ENCODE data around the gene COX6A2. TPM values are rescaled to one million over a fixed set of nuclear protein-coding genes. Genes with fewer than 3 reads are reported as not detected.

COX6A2 gene
- total RNA-seq, 1 experiment from 2014 or later = not detected

GRCh38 chr16:31436221-31437045 lies 8.3 kb upstream of the COX6A2 start:
- no peaks in the 10 kb centered on the region; the same call in 1 of the 2 replicates for H3K4me1 Mint-ChIP-seq
- peak; percentile 16; the same call in 1 of the 2 replicates for ATAC-seq
- POLR2A ChIA-PET = interaction anchor here (0.6 kb wide), 1 partner anchor 15 kb away, joined by 5 read pairs; no protein-coding TSS in a partner anchor

More at GRCh38 chr16:31436221-31437045, 8.3 kb upstream of the COX6A2 start:
- Mint-ChIP-seq H3K27ac (no peak overlapping the region), H3K27me3 (ENCODE audit: low read depth) (peaks cover 6% of the 10 kb centered on the region; the same call in 1 of the 2 replicates), H3K9me3 (no peaks in the 10 kb centered on the region), H3K36me3 (no peaks in the 10 kb centered on the region), H3K4me3 (no peak overlapping the region)
- no peak for DNase-seq (ENCODE audit: low spot score)
- CTCF ChIA-PET = interaction anchor here (1.0 to 1.6 kb wide), 4 partner anchors 15 to 234 kb away, joined by 3 to 6 read pairs (median 4); no protein-coding TSS in a partner anchor
- TF ChIP-seq ZNF219 (CRISPR knock-in tag; IDR thresholded peaks at IDR 0.05; ENCODE audit: borderline replicate concordance) (no peak), GABPB1 (CRISPR knock-in tag; IDR thresholded peaks at IDR 0.05) (no peak), MXD4 (CRISPR knock-in tag; IDR thresholded peaks at IDR 0.05; ENCODE audit: borderline replicate concordance) (no peak), KAT7 (CRISPR knock-in tag; IDR thresholded peaks at IDR 0.05; ENCODE audit: borderline replicate concordance) (no peak), NR2C2 (CRISPR knock-in tag; IDR thresholded peaks at IDR 0.05) (no peak), ZBTB43 (CRISPR knock-in tag; IDR thresholded peaks at IDR 0.05) (no peak), ARID4B (CRISPR knock-in tag; IDR thresholded peaks at IDR 0.05; ENCODE audit: borderline replicate concordance) (no peak), ERG (CRISPR knock-in tag; IDR thresholded peaks at IDR 0.05) (no peak), IRF2 (CRISPR knock-in tag; IDR thresholded peaks at IDR 0.05; ENCODE audit: borderline replicate concordance, low read depth) (no peak), JUN (CRISPR knock-in tag; IDR thresholded peaks at IDR 0.05) (no peak), RELA (CRISPR knock-in tag; IDR thresholded peaks at IDR 0.05; ENCODE audit: borderline replicate concordance) (no peak), NR3C1 (CRISPR knock-in tag; conservative IDR thresholded peaks at IDR 0.05; ENCODE audit: low read depth) (no peak), MAX (CRISPR knock-in tag; IDR thresholded peaks at IDR 0.05) (no peak)
